ENCODE data around the gene OR7G2.
"Not testable (repeated sequence)": the region's sequence is repeated elsewhere in the genome, so short reads cannot be mapped to it uniquely, and the experiment has no call there.

- not testable (repeated sequence) for TF ChIP-seq CTCF, EP300 (IDR thresholded peaks at IDR 0.05)
These were observed 35.6 kb downstream of the OR7G2 start for GRCh38 chr19:9071720-9072119.
